NB4 (cell line): ENCODE measurements around the gene VAPB.

Source experiments
- MYC ChIP-seq: IDR thresholded peaks from 2 replicates; pipeline ENCODE4 v1.6.1; 2011; ENCODE audit warnings: low read depth, low read length
- POLR2A ChIP-seq: IDR thresholded peaks from 2 replicates; pipeline ENCODE4 v1.6.1; 2011; ENCODE audit warnings: mild to moderate bottlenecking; ENCODE audit not compliant: insufficient read length; ENCODE audit errors: extremely low read depth
- TF ChIP-seq, protein P1 (sequence below): IDR thresholded peaks from one replicate; pipeline ENCODE4 v1.5.1; 2012; ENCODE audit warnings: low read depth, low read length
- TF ChIP-seq, protein P2 (sequence below): IDR thresholded peaks from 2 replicates; pipeline ENCODE4 v1.6.1; 2011; ENCODE audit warnings: low read depth, low read length

DNA sequence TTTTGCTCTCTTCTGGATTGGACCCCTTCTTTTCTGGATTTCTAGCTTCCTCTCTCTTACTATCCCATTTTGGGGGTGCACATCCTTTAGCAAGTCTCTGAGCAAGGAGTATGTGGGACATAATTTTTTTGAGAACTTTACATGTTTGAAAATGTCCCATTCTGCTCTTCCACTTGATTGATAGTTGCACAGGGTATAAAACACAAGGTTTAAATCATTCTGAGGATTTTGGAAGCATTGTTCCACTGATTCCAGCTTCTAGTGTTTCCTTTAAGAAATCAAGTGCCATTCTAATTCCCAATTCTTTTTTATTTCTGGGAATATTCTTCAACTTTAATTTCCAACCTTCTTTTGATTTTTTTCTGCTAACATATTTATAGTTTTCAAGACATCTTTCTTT is 65.4 kb downstream of the VAPB start:
- TF ChIP-seq, protein P1, sequence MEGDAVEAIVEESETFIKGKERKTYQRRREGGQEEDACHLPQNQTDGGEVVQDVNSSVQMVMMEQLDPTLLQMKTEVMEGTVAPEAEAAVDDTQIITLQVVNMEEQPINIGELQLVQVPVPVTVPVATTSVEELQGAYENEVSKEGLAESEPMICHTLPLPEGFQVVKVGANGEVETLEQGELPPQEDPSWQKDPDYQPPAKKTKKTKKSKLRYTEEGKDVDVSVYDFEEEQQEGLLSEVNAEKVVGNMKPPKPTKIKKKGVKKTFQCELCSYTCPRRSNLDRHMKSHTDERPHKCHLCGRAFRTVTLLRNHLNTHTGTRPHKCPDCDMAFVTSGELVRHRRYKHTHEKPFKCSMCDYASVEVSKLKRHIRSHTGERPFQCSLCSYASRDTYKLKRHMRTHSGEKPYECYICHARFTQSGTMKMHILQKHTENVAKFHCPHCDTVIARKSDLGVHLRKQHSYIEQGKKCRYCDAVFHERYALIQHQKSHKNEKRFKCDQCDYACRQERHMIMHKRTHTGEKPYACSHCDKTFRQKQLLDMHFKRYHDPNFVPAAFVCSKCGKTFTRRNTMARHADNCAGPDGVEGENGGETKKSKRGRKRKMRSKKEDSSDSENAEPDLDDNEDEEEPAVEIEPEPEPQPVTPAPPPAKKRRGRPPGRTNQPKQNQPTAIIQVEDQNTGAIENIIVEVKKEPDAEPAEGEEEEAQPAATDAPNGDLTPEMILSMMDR, result no peak
- TF ChIP-seq POLR2A (no peak), MYC (no peak)
- TF ChIP-seq, protein P2, sequence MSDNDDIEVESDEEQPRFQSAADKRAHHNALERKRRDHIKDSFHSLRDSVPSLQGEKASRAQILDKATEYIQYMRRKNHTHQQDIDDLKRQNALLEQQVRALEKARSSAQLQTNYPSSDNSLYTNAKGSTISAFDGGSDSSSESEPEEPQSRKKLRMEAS, result no peak
